Medulla oblongata (tissue), 1 donor: ENCODE data around the gene LIN54.
"Not testable (repeated sequence)": the region's sequence is repeated elsewhere in the genome, so short reads cannot be mapped to it uniquely, and the experiment has no call there.

Experiments used
- DNase-seq: peaks from one replicate; pipeline ENCODE4 v3.0.0-alpha.2; 2015; ENCODE audit errors: extremely low spot score

Gene LIN54

DNA sequence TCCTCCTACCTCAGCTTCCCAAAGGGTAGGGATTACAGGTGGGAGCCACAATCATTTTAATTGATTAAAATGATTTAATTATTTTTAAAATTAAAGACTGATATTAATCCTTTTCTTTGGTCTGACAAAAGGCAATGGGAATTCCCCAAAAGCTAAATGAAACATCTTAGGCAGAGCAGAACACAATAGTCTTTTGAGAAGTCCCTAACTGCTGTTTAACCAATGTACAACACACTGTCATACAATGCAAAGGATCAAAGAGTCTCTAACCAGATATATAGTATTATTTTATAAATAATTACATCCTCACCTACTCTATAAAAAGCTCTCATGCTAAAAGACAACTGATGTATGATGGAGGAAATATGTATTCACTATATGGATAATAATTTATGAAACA lies 63.1 kb downstream of the LIN54 start:
- no peak for DNase-seq

- DNase-seq = no peak
Observed at GRCh38 chr4:82939414-82939813, 71.2 kb downstream of the LIN54 start.

DNA sequence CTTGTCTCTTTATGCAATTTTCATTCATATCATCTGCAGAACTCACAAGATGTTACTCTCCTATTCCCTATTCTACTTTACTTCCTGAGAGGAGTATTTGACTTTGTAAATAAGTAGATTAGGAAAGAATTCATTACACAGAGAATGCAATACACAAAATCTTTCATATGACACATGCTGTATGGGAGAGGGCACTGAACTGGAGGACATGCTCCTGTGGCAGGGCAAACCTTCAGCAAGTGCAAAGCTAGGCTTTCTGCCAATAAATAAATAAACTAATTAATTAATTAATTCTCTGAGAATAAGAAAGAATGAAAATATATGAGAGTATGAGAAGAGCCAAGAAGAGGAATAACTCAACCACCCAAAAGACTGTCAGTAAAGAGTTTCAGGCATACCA lies 76.2 kb downstream of the LIN54 start:
- DNase-seq = no peak

- DNase-seq = no peak
Observed at GRCh38 chr4:82930848-82931755, 79.5 kb downstream of the LIN54 start.

- no peak for DNase-seq
Observed at GRCh38 chr4:82921795-82922194, 88.8 kb downstream of the LIN54 start.

GRCh38 chr4:82919386-82919785 lies 91.2 kb downstream of the LIN54 start:
- DNase-seq = no peak

- peak; percentile 77 for DNase-seq
Observed at GRCh38 chr4:82918091-82918490, 92.5 kb downstream of the LIN54 start.

GRCh38 chr4:82913968-82914367 lies 96.7 kb downstream of the LIN54 start:
- not testable (repeated sequence) for DNase-seq

- no peak for DNase-seq
Observed at GRCh38 chr4:82913305-82913704, 97.3 kb downstream of the LIN54 start.

- DNase-seq = no peak
Observed at GRCh38 chr4:82909326-82909725, 101.3 kb downstream of the LIN54 start.

DNA sequence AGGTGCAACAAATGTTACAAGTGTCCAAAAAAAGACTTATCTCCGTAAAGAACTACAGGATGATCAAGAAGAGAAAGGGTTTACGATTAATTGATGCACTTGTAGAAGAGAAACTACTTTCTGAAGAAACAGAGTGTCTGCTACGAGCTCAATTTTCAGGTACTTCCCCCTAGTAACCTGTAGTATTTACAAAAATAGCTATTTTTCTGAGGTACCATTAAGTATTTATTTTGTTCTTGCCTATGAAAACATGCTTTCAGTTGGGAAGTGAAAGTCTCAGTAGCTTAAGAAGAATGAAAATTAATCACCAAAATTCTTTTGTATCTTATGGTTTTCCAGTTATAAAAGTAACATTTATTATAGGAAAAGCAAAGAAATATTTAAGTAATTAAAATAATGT lies 104.2 kb downstream of the LIN54 start:
- DNase-seq = no peak

GRCh38 chr4:82905205-82905604 lies 105.4 kb downstream of the LIN54 start:
- DNase-seq = no peak

- no peak for DNase-seq
Observed at GRCh38 chr4:82903737-82904136, 106.9 kb downstream of the LIN54 start.

GRCh38 chr4:82901183-82901718 lies 109.4 kb downstream of the LIN54 start:
- DNase-seq = no peak

DNA sequence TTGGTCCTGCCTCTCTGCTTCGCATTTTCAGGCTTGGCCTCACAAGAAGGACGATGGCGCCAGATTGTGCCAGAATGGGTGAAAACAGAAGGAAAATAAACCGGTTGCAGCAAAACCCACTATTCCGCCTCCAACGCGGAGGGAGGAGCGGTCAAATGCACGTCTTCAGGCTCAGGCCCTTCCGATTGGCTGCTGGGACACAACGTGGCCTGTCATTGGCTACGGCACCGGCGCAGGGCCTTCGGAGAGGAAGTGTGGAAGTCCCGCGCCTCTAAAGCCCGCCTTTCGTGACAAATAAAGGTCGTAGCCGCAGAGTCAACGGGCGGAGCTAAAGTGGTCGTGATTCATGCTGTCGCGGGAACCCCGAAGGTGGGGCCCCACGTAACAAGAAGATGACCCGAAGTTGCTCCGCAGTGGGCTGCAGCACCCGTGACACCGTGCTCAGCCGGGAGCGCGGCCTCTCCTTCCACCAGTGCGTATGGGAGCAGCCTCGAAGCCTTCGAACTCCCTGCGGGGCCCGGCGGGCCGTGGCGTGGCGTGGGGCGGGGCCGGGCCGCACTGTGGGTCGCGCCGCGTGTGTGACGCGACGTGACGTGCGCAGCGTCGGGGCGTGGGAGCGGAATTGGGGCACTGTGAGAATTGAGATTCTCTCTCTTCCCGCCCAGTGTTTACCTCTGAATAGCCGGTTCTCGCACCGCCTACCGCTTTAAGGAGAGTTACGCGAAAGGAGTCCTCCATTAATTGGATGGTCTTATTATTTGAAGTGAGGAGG lies 110.0 kb downstream of the LIN54 start, which contains the start of gene THAP9:
TSS of gene THAP9 (plus strand) at position 325 of the 772 bp plus-strand sequence. CDS start at position 393, 68 bp downstream.
- DNase-seq = peak; percentile 100

- no peak for DNase-seq
Observed at GRCh38 chr4:82900066-82900410, 110.6 kb downstream of the LIN54 start.

GRCh38 chr4:82899374-82900065 lies 111.1 kb downstream of the LIN54 start:
- DNase-seq = no peak

DNA sequence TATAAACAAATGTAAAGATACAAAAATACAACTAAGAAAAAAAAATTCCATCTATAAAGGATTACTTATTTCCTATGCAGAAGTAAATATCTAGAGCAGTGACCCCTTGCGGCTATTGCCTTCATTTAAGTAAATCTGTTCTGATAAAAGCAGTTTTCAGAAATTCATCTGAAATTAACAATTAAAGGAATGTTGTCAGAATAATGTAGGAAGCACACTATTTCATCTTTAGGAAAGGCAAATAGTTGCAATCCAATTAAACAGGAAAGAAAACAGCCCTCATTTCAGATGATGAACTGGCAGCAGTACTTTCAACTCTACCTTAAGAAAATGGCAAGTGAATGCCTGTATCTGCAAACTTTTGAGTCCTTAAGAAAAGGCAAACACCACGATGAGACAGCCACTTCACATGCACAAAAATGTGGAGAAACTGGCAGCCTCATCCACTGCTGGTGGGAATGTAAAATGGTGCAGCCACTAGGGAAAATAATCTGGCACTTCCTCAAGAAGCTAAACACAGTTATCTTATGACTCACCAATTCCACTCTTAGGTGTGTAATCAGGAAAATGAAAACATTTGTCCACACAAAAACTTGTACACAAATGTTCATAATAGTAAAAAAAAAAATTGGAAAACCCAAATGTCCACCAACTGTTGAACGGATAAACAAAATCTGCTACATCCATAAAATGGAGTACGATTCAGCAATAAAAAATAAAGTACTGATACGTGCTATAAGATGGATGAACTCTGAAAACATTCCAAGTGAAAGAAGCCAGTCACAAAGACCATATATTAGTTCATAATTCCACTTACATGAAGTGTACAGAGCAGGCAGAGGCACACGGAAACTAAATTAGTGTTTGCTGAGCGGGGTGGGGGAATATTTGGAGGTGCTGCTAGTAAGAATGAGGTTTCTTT lies 112.0 kb downstream of the LIN54 start:
- DNase-seq = no peak

- DNase-seq = no peak
Observed at GRCh38 chr4:82896755-82897154, 113.9 kb downstream of the LIN54 start.

DNA sequence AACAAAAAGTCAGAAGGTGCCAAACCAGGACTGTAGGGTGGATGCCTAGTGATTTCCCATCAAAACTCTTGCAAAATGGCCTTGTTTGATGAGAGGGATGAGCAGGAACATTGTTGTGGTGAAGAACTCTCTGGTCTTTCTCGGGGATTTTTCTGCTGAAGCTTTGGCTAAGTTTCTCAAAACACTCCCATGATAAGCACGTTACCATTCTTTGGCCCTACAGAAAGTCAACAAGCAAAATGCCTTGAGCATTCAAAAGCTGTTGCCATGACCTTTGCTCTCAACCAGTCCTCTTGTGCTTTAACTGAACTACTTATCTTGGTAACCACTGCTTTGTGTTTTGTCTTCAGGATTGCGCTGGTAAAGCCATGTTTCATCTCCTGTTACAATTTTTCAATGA lies 116.7 kb downstream of the LIN54 start:
- DNase-seq = no peak

- DNase-seq = no peak
Observed at GRCh38 chr4:82892467-82892802, 118.2 kb downstream of the LIN54 start.
